Placental epithelial cell (primary cell): ENCODE results near the gene ZNF675. TPM values are rescaled to one million over a fixed set of nuclear protein-coding genes. Genes with fewer than 3 reads are reported as not detected.

Experiments used
- total RNA-seq: library from RNA; depleted of rRNA; stranded (reverse); fragments of >200 nt; gene quantifications from 2 replicates; pipeline ENCODE4 v1.2.3, GENCODE V29; 2012

Gene ZNF675
- 23.4 and 27.5 TPM in 2 replicates for total RNA-seq

GRCh38 chr19:23686621-23687423 lies at the start of gene ZNF675:
TSS of gene ZNF675 (minus strand) at chr19:23687212. CDS start at chr19:23687033, 179 bp downstream.

Other genes starting within 250 kb of the ZNF675 start
- 3.1 and 3.4 TPM in 2 replicates for gene ZNF681, start 71.7 kb upstream of the ZNF675 start, total RNA-seq
- 4.1 and 5.9 TPM in 2 replicates for gene ZNF726, start 227.7 kb upstream of the ZNF675 start, total RNA-seq